ENCODE data around the gene RREB1. TPM values are rescaled to one million over a fixed set of nuclear protein-coding genes. Genes with fewer than 3 reads are reported as not detected.

Gene RREB1
- total RNA-seq, 4 donors from 2014 or later, result 17.7 to 36.6 (median 28.8) TPM

- Histone ChIP-seq H3K4me3 (no peak overlapping the region), H3K27me3 (no peaks in the 10 kb centered on the region), H3K9me3 (no peaks in the 10 kb centered on the region), H3K4me1 (peaks cover 0 to 6% (median 3%) of the 10 kb centered on the region in 4 donors), H3K36me3 (peaks cover 0 to 59% (median 31%) of the 10 kb centered on the region in 4 donors), H3K27ac (replicated peaks in 1 of 4) (no peak overlapping the region)
- 100% methylated on average over 3 of the region's 8 CpGs for WGBS
- intact Hi-C loops (cut with DNase I), result no loop called here
- no peak for TF ChIP-seq CTCF (IDR thresholded peaks at IDR 0.05)
- no peak for TF ChIP-seq POLR2A (IDR thresholded peaks at IDR 0.05; ENCODE audit: low read depth)
- no peak for DNase-seq (ENCODE audit: extremely low spot score)
These were observed 96.2 kb downstream of the RREB1 start for GRCh38 chr6:7203939-7204338.

GRCh38 chr6:7204726-7205125 lies 97.0 kb downstream of the RREB1 start:
- Histone ChIP-seq H3K36me3 (peaks cover 0 to 59% (median 31%) of the 10 kb centered on the region in 4 donors), H3K9me3 (no peaks in the 10 kb centered on the region), H3K27ac (replicated peaks in 1 of 4) (no peak overlapping the region), H3K4me3 (no peak overlapping the region), H3K4me1 (peaks cover 0 to 6% (median 3%) of the 10 kb centered on the region in 4 donors), H3K27me3 (no peaks in the 10 kb centered on the region)
- 86% methylated on average over 3 of the region's 3 CpGs for WGBS
- DNase-seq (ENCODE audit: extremely low spot score), result no peak
- no peak for TF ChIP-seq POLR2AphosphoS5 (IDR thresholded peaks at IDR 0.05)
- TF ChIP-seq EP300 (IDR thresholded peaks at IDR 0.05), result no peak
- no peak for TF ChIP-seq POLR2A (IDR thresholded peaks at IDR 0.05; ENCODE audit: low read depth)
- intact Hi-C loops (cut with DNase I), result no loop called here

- Histone ChIP-seq H3K27ac (replicated peaks in 1 of 4) (no peak overlapping the region), H3K36me3 (peaks cover 12 to 70% (median 43%) of the 10 kb centered on the region in 4 donors), H3K4me3 (no peak overlapping the region), H3K4me1 (peaks cover 0 to 6% (median 3%) of the 10 kb centered on the region in 4 donors), H3K9me3 (no peaks in the 10 kb centered on the region), H3K27me3 (no peaks in the 10 kb centered on the region)
- intact Hi-C loops (cut with DNase I), result no loop called here
- DNase-seq (ENCODE audit: extremely low spot score), result no peak
- no peak for TF ChIP-seq POLR2A (IDR thresholded peaks at IDR 0.05; ENCODE audit: low read depth)
- no peak for TF ChIP-seq EP300 (IDR thresholded peaks at IDR 0.05)
- no peak for TF ChIP-seq POLR2AphosphoS5 (IDR thresholded peaks at IDR 0.05)
- no peak for TF ChIP-seq CTCF (IDR thresholded peaks at IDR 0.05)
- WGBS, result 69% methylated on average over 4 of the region's 4 CpGs
These were observed 100.0 kb downstream of the RREB1 start for GRCh38 chr6:7207720-7208119.

- Histone ChIP-seq H3K27ac (replicated peaks in 1 of 4) (no peak overlapping the region), H3K27me3 (no peaks in the 10 kb centered on the region), H3K36me3 (peaks cover 19 to 71% (median 66%) of the 10 kb centered on the region in 4 donors), H3K4me1 (peaks cover 2 to 21% (median 12%) of the 10 kb centered on the region in 4 donors), H3K9me3 (no peaks in the 10 kb centered on the region), H3K4me3 (no peak overlapping the region)
- DNase-seq (ENCODE audit: extremely low spot score), result no peak
- intact Hi-C loops (cut with DNase I), result no loop called here
- TF ChIP-seq EP300 (IDR thresholded peaks at IDR 0.05), result no peak
- no peak for TF ChIP-seq CTCF (IDR thresholded peaks at IDR 0.05)
- WGBS, result 83% methylated on average over 2 of the region's 2 CpGs
These were observed 105.7 kb downstream of the RREB1 start for GRCh38 chr6:7213416-7213815.

- H3K9me3 ChIP-seq, result no peaks in the 10 kb centered on the region
- 87% methylated on average over 5 of the region's 5 CpGs for WGBS
- no peak overlapping the region for H3K4me3 ChIP-seq
- intact Hi-C loops (cut with DNase I), result no loop called here
- H3K27me3 ChIP-seq, result no peaks in the 10 kb centered on the region
- DNase-seq (ENCODE audit: extremely low spot score), result no peak
- TF ChIP-seq CTCF (IDR thresholded peaks at IDR 0.05) (no peak), POLR2A (IDR thresholded peaks at IDR 0.05; ENCODE audit: low read depth) (no peak), EP300 (IDR thresholded peaks at IDR 0.05) (no peak), POLR2AphosphoS5 (IDR thresholded peaks at IDR 0.05) (no peak)
- H3K4me1 ChIP-seq, result peaks cover 12 to 32% (median 22%) of the 10 kb centered on the region in 4 donors
- H3K36me3 ChIP-seq, result peaks cover 19 to 74% (median 66%) of the 10 kb centered on the region in 4 donors
- H3K27ac ChIP-seq (replicated peaks in 1 of 4), result no peak overlapping the region
These were observed 106.7 kb downstream of the RREB1 start for GRCh38 chr6:7214468-7214867.
